ENCODE data around the gene MZF1.
A peak's percentile ranks its signal among the peaks of the same experiment; 100 is the strongest.

MZF1 gene

GRCh38 chr19:58569943-58570670, 3.0 kb downstream of the MZF1 start:
- DNase-seq (ENCODE audit: low read depth), result no peak

DNA sequence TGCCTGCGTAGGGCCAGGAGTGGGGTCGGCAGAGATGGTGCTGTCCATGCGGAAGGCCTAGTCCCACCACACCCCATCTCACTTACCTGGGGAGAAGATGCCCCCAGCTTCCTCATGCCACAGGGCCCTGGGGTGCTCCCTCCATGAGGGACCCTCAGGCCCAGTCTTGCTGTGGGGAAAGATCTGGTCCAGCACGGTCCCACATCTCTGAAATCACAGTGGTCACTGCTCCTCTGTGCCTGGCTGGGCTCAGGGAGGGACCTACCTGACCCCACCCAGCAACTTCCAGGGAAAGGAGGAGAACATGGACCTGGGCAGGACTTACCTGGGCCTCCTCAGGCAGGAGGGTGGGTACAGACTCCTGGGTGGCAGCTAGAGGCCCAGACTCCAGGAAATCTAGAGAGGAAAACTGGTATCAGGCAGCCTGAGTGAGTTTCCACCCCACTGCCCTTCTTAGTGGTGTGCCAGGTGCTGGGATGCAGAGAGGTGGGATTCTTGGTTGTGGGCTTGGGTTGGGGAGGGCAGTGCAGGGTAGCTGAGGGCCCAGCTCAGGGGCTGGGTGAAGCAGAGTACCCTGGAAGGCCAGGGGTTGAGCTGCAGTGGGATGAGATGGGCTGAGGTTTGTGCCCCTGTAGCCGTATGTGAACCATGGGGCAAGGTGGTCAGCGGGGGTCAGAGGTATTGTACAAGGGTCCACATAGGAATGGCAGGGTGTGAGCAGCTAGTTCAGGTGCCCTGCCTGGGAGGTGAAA, 3.8 kb downstream of the MZF1 start:
- no peak for DNase-seq (ENCODE audit: low read depth)

DNA sequence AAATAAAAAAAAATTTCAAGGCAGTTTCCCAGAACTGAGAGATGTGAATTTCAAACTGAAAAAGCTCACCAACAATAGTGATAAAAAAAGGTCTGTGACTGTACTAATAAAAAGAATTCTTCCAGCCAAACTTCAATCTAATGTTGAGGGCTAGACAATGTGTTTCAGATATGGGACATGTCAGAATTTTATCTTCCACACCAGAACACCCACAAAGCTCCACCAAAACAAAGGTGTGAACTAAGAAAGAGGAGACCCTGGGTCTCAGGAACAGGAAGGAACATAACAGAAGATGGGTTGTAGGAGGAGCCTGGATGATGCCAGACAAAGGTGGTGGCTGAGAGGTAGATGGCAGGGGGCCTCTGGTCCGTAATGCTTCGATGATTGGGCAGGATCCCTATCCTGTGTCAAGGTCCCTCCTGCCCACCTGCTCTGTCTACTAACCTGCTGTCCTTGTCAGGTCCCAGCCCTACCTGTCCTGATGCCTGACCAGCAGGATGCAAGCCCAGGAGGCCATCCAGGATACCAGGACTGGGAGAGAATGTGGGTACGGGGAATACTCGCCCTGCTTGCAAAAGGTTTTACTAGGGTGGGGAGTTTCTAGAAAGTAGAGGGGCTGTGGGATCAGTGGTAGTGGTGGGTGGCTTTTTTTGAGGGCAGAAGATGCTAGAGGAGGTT, 4.5 kb downstream of the MZF1 start:
- DNase-seq (ENCODE audit: low read depth), result no peak

DNA sequence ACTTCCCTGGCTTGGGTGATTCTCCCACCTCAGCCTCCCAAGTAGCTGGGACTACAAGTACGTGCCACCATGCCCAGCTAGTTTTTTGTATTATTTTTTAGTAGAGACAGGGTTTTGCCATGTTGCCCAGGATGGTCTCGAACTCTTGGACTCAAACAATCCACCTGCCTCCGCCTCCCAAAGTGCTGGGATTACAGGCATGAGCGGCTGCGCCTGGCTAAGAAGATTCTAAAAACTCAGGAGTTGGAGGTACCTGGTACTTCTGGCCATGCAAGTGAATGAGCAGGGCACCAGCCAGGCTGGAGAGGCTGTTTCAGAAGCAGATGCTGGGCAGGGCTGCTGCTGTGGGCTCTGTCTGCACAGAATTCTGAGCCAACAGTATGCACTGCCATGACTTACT, 6.1 kb downstream of the MZF1 start:
- DNase-seq (ENCODE audit: low read depth), result no peak

GRCh38 chr19:58563823-58564222, 9.3 kb downstream of the MZF1 start:
- DNase-seq (ENCODE audit: low read depth), result no peak

GRCh38 chr19:58563034-58563573, 10.0 kb downstream of the MZF1 start:
- DNase-seq (ENCODE audit: low read depth), result no peak

- no peak for DNase-seq (ENCODE audit: low read depth)
Measured at GRCh38 chr19:58562122-58563033, 10.8 kb downstream of the MZF1 start.

- DNase-seq (ENCODE audit: low read depth), result no peak
Measured at GRCh38 chr19:58561373-58562121, 11.6 kb downstream of the MZF1 start.

DNA sequence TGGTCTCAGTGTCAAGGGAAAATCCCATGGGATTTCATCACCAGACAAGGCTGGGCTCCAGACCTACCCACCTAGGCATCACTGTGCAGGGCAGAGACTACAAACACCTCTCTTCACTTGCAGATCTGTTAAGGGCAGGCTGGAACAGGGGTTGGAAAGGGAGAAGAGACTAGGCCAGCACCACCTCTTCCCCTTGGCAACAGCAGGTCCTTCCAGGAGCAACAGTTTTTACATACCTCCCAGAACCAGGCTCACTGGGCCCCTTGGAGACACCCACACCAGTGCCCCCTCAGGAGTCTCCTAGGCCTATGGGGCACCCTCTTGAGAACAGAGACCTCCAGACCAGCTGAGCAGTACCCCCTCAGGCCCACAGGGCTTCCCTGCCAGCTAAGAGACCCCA, 12.2 kb downstream of the MZF1 start:
- DNase-seq (ENCODE audit: low read depth), result no peak

DNA sequence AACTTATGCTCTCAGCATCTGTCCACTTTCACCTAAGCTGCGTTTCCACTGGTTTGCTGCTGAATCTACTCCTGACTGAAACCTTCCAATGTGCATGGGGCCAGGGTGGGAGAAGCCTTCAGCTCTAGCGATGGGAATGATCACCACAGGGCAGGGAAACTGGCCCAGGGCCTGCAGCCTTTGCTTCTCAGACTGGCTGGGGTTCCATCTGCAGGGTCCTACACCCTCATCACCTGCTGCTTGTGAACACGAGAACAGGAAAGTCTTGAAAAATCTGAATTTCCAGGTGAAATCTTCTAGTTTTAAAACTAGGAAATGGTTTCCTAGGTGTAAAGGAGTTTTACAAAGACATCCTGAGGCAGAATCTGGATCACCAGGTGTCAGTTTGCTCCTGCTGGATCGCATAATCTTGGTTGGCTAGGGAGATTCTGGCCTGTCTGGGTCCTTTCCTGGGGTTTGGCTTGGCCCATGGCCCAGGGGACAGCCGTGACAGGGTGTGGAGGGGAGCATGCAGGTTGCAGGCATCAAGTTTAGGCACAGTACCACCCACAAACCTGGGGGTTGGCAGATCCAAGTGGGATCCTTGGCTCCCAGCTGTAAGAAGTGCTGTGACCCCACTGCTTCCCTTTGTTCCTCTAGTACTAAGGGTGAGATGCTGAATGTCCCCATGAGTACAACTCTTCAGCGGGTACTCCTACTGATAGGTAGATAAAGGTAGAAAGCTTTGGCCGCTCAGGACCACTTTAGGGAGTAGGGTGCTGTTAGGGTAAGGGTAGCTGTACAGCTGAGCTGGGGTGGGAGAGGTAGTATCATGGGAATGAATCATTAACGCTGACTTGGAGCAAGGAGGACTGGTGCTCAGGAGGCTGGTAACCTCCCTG, 12.9 kb downstream of the MZF1 start:
- DNase-seq (ENCODE audit: low read depth), result no peak

- DNase-seq (ENCODE audit: low read depth), result no peak
Measured at GRCh38 chr19:58559275-58560006, 13.7 kb downstream of the MZF1 start.

- DNase-seq (ENCODE audit: low read depth), result peak; percentile 99
Measured at GRCh38 chr19:58558623-58559274, 14.4 kb downstream of the MZF1 start.

GRCh38 chr19:58558066-58558622, 15.0 kb downstream of the MZF1 start, which contains the start of gene UBE2M:
Gene UBE2M, minus strand, starts transcription at chr19:58558611. Its CDS starts 230 bp downstream, at chr19:58558381.
- DNase-seq (ENCODE audit: low read depth), result no peak

- no peak for DNase-seq (ENCODE audit: low read depth)
Measured at GRCh38 chr19:58557221-58558065, 15.7 kb downstream of the MZF1 start.

GRCh38 chr19:58556622-58557220, 16.4 kb downstream of the MZF1 start:
- no peak for DNase-seq (ENCODE audit: low read depth)

- no peak for DNase-seq (ENCODE audit: low read depth)
Measured at GRCh38 chr19:58555920-58556621, 17.1 kb downstream of the MZF1 start.
